ENCODE data around the gene DEGS2.

The DEGS2 gene

GRCh38 chr14:100150932-100151587, 8.4 kb downstream of the DEGS2 start:
- no peak for DNase-seq (ENCODE audit: extremely low read depth, low read depth)
- no peak for TF ChIP-seq CTCF (IDR thresholded peaks at IDR 0.05; ENCODE audit: low read depth, low read length)

GRCh38 chr14:100149851-100150611, 9.4 kb downstream of the DEGS2 start:
- no peak for DNase-seq (ENCODE audit: extremely low read depth, low read depth)
- no peak for TF ChIP-seq CTCF (IDR thresholded peaks at IDR 0.05; ENCODE audit: low read depth, low read length)

GRCh38 chr14:100148837-100149731, 10.4 kb downstream of the DEGS2 start:
- TF ChIP-seq CTCF (IDR thresholded peaks at IDR 0.05; ENCODE audit: low read depth, low read length) = no peak
- no peak for DNase-seq (ENCODE audit: extremely low read depth, low read depth)

GRCh38 chr14:100147691-100148464, 11.6 kb downstream of the DEGS2 start:
- no peak for DNase-seq (ENCODE audit: extremely low read depth, low read depth)
- TF ChIP-seq CTCF (IDR thresholded peaks at IDR 0.05; ENCODE audit: low read depth, low read length) = no peak

- DNase-seq (ENCODE audit: extremely low read depth, low read depth) = no peak
- no peak for TF ChIP-seq CTCF (IDR thresholded peaks at IDR 0.05; ENCODE audit: low read depth, low read length)
Measured at GRCh38 chr14:100147181-100147631, 12.2 kb downstream of the DEGS2 start.

GRCh38 chr14:100146531-100147091, 12.8 kb downstream of the DEGS2 start:
- DNase-seq (ENCODE audit: extremely low read depth, low read depth) = no peak

More at GRCh38 chr14:100146531-100147091, 12.8 kb downstream of the DEGS2 start:
- TF ChIP-seq CTCF (IDR thresholded peaks at IDR 0.05; ENCODE audit: low read depth, low read length) = no peak; the same call in none of the 2 replicates

Measured in AG09319 (cell line).